Measurements from ENCODE around the gene DHRS4. TPM values are rescaled to one million over a fixed set of nuclear protein-coding genes. Genes with fewer than 3 reads are reported as not detected.

Gene DHRS4
- total RNA-seq, 3 donors from 2014 or later: 35.0 to 41.7 (median 36.8) TPM

DNA sequence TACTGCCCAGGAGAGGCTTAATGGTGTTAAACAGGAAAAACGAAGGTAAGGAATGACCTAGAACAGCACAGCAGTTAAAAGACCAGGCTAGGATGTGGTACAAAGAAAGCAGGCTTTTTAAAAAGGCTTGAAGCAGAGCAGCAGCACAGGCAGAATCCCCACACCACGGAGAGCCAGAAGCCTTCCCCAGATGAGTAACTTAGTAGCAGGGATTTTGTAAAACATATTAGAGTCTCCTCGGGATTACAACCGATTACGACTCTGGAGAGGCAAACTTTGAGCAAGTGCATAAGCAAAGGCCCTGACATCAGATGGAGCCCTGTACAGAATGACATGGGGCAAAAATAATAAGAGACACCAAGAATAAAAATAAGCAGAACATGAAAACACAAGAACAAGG lies 37.1 kb upstream of the DHRS4 start:
- Histone ChIP-seq H3K4me3 (no peak overlapping the region), H3K36me3 (ENCODE audit: low read depth) (no peaks in the 10 kb centered on the region), H3K4me1 (ENCODE audit: low read depth) (no peaks in the 10 kb centered on the region), H3K9me3 (no peaks in the 10 kb centered on the region)
- ATAC-seq: no peak
- no peak for DNase-seq
- TF ChIP-seq, protein P1, sequence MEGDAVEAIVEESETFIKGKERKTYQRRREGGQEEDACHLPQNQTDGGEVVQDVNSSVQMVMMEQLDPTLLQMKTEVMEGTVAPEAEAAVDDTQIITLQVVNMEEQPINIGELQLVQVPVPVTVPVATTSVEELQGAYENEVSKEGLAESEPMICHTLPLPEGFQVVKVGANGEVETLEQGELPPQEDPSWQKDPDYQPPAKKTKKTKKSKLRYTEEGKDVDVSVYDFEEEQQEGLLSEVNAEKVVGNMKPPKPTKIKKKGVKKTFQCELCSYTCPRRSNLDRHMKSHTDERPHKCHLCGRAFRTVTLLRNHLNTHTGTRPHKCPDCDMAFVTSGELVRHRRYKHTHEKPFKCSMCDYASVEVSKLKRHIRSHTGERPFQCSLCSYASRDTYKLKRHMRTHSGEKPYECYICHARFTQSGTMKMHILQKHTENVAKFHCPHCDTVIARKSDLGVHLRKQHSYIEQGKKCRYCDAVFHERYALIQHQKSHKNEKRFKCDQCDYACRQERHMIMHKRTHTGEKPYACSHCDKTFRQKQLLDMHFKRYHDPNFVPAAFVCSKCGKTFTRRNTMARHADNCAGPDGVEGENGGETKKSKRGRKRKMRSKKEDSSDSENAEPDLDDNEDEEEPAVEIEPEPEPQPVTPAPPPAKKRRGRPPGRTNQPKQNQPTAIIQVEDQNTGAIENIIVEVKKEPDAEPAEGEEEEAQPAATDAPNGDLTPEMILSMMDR (IDR thresholded peaks at IDR 0.05): no peak
- intact Hi-C loops (cut with DNase I, micrococcal nuclease): no loop called here

DNA sequence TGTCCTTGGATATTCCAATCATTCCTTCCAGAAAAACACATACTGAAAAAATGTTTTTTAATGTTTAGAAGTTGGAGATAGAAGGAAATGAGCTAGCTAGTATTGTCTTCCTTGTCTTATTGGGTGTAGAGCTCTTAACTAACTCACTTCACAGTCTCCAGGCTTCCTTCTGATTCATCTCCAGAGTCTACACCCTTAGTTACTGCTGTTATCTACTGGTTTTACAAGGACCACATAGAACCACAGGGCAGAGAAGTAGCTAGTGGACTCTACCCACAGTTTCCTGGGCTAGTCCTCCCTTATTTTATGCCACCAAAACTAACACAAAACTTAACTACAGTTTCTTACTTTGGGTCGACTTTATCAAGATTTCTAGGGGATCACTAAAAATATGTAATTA lies 31.0 kb upstream of the DHRS4 start:
- intact Hi-C loops (cut with DNase I, micrococcal nuclease): no loop called here
- TF ChIP-seq, protein P1 (IDR thresholded peaks at IDR 0.05): no peak

GRCh38 chr14:23925523-23926075 lies 28.0 kb upstream of the DHRS4 start:
- no peak for ATAC-seq
- H3K4me3 ChIP-seq: no peak overlapping the region

More for the DNA sequence above, 31.0 kb upstream of the DHRS4 start:
- Histone ChIP-seq H3K4me1 (ENCODE audit: low read depth) (no peaks in the 10 kb centered on the region), H3K36me3 (ENCODE audit: low read depth) (no peaks in the 10 kb centered on the region), H3K9me3 (no peaks in the 10 kb centered on the region), H3K4me3 (no peak overlapping the region)
- ATAC-seq (peak; percentile 92), DNase-seq (no peak)

DNA sequence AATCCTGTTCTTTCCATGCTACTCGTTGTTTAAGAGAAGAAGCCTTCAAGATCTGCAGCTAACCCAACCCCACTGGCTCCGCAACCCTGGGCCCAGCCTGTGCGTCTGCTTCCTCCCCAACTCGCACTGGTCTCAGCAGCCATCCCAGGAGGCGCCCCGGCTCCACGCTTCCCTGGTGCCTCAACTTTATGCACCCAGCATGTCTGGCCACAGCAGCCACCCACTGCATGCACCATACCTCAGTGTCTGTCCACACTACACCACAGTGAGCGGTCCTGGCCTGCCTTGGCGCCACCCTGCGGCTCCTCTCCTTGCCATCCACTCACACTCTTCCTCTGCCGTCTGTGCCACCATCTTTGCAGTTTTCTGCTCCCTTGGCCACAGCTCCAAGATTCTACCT lies 27.0 kb upstream of the DHRS4 start:
- no peaks in the 10 kb centered on the region for H3K9me3 ChIP-seq
- H3K4me1 ChIP-seq (ENCODE audit: low read depth): no peaks in the 10 kb centered on the region
- H3K36me3 ChIP-seq (ENCODE audit: low read depth): no peaks in the 10 kb centered on the region
- ATAC-seq (no peak), DNase-seq (no peak)
- TF ChIP-seq, protein P1 (IDR thresholded peaks at IDR 0.05): no peak
- intact Hi-C loops (cut with DNase I, micrococcal nuclease): no loop called here
- H3K4me3 ChIP-seq: no peak overlapping the region

More at GRCh38 chr14:23925523-23926075, 28.0 kb upstream of the DHRS4 start:
- Histone ChIP-seq H3K9me3 (no peaks in the 10 kb centered on the region), H3K36me3 (ENCODE audit: low read depth) (no peaks in the 10 kb centered on the region), H3K4me1 (ENCODE audit: low read depth) (no peaks in the 10 kb centered on the region)
- DNase-seq: no peak
- intact Hi-C loops (cut with DNase I, micrococcal nuclease): no loop called here
- TF ChIP-seq, protein P1 (IDR thresholded peaks at IDR 0.05): no peak

DNA sequence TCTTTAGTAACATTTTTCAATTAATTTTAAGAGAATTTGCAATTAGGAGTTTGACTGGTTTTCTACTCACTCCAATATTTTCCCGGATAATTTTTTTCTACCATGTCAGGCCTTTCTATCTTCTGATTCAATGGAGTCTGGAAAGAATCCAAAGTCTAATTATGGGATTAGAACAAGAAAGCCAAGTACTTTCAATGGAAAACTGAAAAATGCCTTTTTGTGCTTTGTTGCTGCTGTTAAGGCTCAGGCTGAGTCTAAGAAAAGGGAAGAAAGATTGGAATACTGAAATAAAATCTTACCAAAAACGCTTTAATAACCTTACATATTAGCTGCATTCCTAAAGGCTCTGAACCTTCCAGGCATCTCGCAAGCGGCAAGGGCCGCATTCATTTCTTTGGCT lies 24.4 kb upstream of the DHRS4 start:
- Histone ChIP-seq H3K9me3 (no peaks in the 10 kb centered on the region), H3K36me3 (ENCODE audit: low read depth) (no peaks in the 10 kb centered on the region), H3K4me3 (no peak overlapping the region), H3K4me1 (ENCODE audit: low read depth) (no peaks in the 10 kb centered on the region)
- TF ChIP-seq, protein P1 (IDR thresholded peaks at IDR 0.05): no peak
- intact Hi-C loops (cut with DNase I, micrococcal nuclease): no loop called here
- DNase-seq (no peak), ATAC-seq (no peak)

DNA sequence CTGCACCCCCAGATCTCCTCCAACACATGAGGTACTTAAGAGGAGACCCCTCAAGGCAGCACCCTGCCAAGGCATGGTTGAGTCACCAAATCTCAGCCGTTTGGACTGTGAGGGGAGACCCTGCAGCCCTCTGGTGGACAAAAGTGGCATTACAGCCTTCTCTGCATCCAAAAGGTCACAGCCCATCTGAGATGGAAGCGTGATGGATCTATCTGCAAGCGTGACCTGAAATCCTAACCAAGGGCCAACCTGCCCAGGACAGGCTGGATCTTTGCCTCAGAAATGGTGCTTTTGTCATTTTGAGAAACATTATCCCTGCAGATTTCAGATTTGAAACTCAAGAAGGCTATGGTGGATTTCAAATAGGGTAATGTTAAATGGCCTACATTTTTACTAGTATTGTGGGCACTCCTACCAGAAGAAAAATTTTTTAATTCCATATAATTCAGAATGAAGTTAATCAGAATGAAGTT lies 23.7 kb upstream of the DHRS4 start:
- TF ChIP-seq, protein P1 (IDR thresholded peaks at IDR 0.05): peak; percentile 86
- ATAC-seq: peak; percentile 88
- peak in 2 of 3 donors; percentile 70 to 96 for DNase-seq
- no peaks in the 10 kb centered on the region for H3K4me1 ChIP-seq (ENCODE audit: low read depth)
- H3K9me3 ChIP-seq: no peaks in the 10 kb centered on the region
- H3K4me3 ChIP-seq: no peak overlapping the region
- H3K36me3 ChIP-seq (ENCODE audit: low read depth): no peaks in the 10 kb centered on the region
- intact Hi-C loops (cut with DNase I, micrococcal nuclease): no loop called here

All from mucosa of descending colon (tissue), 3 donors.